ENCODE results near the gene CNTRL.

The CNTRL gene

DNA sequence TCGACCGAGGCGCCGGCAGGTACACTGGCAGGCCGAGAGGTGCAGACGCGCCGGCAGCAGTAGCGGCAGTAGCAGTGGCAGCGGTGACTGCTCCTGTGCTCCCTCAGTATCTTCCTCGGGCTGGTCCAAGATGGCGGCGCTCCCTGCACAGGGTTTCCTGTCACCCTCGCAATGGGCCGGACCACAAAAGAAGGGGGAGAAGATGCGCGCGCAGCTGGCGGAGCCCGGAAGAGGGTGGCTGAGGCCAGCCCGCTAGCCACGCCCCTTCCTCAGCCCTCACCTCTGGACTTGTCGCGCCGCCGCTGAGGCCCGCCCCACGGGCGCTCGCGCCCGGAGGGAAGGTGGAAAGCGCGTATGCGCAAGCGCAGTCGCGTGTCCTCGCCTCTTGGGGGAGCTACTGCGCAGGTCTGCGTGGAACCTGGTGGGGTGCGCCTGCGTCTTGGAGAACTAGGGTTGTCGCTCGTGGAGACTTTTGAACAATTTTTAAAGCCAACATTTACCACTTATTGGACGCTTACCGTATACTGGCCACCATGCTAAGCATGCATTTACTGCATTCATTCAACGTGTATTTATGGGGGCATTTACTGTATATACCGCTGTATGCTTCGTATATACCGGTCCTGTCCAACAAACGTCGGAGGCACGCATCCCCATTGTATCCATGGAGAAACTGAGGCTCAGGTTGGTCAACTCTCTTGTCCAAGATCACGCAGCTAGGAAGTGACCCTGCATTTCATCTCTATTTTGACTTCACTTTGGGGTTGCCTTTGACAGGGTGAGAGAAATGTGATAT, 127.2 kb downstream of the CNTRL start, which contains the start of gene RAB14:
TSS of gene RAB14 (minus strand) at position 132 of the 796 bp plus-strand sequence. CDS start 8,457 bp downstream, outside the sequence.
- DNase-seq (ENCODE audit: low spot score), result peak; percentile 100

GRCh38 chr9:121204121-121204520, 129.4 kb downstream of the CNTRL start:
- no peak for DNase-seq (ENCODE audit: low spot score)

DNA sequence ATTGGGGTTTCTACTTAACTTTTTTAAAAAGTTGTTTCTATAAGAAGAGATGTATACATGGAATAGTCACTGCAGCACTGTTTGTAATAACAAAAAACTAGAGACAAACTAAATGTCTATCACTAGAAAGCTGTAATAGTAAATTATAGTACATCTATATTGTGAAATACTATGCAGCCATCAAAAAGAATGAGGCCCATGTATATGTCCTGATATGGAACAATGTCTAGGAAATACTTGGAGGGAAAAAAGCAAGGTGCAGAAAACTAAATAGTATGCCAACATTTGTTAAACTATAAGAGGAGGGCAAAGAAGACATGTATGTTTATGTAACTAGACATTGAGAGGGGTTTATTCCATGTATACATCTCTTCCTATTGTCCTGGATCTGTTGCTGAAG, 129.9 kb downstream of the CNTRL start:
- no peak for DNase-seq (ENCODE audit: low spot score)

DNA sequence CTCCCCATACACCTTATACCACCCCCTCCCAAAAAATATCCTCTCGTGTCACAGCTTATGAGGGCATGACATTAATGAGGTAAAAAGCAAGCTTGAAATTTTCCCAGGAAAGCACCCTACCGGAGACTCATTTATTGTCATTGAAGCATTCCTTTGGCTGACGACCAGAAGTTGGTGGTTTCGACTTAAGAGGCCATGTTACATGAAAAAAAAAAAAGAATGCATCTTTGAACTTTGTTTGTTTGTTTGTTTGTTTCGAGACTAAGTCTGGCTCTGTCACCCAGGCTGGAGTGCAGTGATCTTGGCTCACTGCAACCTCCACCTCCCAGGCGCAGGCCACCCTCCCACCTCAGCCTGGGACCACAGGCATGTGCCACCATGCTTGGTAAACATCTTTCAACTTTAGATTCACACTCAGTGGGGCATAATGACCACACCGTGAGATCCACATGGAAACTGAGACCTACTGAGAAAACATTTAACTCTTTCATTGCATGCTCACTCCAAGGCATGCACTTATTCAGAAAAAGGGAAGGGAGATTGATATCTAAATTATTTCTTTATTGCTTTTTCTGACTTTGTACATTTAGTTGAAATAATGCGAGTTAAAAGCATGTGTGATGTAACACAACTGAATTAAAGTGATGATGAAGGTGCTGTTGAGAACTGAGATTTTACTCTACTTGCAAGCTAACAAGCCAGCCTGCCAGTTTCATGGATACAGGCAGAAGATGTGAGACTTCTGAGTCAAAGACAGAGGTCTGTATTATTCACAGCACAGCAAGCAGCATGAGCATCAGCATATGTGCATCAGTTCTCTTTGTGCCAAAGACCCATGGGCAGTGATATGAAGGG, 132.0 kb downstream of the CNTRL start:
- no peak for DNase-seq (ENCODE audit: low spot score)

GRCh38 chr9:121207371-121207940, 132.7 kb downstream of the CNTRL start:
- DNase-seq (ENCODE audit: low spot score), result no peak

DNA sequence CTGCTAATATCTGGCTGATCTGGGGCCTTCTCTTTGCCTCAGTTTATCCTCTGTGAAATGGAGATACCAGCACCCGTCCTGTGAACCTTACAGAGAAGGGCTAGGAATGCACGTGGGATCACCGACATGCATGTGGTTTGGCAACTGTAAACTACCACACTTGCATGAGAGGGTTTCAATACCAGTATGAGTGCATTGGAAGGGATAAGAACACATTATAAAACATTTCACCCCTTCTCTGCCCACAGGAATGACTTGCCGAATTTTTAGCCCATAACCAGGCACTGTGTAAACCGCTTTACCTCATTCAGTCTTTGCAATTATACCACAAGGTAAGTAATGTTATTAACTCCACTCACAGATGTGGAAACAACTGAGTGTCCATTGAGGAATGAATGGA, 135.8 kb downstream of the CNTRL start:
- DNase-seq (ENCODE audit: low spot score), result no peak

GRCh38 chr9:121213136-121213806, 138.5 kb downstream of the CNTRL start:
- DNase-seq (ENCODE audit: low spot score), result peak; percentile 85

- DNase-seq (ENCODE audit: low spot score), result no peak
Measured at GRCh38 chr9:121214005-121214404, 139.2 kb downstream of the CNTRL start.

GRCh38 chr9:121216271-121216805, 141.6 kb downstream of the CNTRL start:
- DNase-seq (ENCODE audit: low spot score), result no peak

DNA sequence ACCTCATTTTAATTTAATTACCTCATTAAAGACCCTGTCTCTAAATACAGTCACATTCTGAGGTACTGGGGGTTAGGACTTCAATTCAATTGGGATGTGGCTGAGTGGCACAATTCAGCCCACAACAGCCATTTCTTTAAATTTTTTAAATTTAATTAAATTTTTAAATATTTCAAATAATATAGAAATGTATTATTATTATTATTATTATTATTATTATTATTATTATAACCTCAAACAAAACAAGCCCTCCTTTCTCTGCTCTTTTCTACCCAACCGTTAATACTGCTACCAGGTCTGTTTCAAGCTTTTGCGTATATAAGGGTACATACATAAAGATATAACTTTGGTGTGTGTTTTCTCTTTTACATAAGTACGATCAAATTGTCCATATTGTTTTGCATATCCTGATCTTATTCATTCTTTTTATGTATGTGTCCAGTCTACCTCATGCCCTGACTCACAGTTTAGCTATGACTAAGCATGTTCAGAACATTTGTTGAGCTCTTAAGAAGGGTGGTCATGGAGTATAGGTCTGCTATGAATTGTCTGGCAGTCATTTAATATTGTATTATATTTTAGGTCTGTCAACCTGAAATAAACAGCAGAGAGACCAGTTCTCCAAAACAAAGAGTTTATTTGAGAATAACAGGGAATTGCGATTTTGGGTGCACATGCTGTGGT, 143.0 kb downstream of the CNTRL start:
- no peak for DNase-seq (ENCODE audit: low spot score)

- no peak for DNase-seq (ENCODE audit: low spot score)
Measured at GRCh38 chr9:121218357-121219027, 143.7 kb downstream of the CNTRL start.

DNA sequence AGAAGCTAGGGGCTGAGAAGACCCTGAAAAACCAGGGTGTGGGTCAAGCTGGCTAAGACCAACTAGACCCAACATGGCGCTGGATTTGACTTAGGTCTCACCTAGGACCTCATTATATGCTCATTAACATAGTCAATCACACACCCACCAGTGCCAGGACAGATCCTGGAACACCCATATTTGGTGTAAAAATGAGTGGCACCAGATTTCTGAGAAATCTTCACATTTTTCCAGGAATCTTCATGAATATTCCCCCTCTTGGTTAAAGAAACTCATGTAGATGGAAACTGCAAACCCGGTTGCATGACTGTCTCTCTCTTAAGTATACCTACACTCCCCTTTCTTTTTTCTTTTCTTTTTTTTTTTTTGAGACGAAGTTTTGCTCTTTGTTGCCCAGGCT, 144.8 kb downstream of the CNTRL start:
- no peak for DNase-seq (ENCODE audit: low spot score)

DNA sequence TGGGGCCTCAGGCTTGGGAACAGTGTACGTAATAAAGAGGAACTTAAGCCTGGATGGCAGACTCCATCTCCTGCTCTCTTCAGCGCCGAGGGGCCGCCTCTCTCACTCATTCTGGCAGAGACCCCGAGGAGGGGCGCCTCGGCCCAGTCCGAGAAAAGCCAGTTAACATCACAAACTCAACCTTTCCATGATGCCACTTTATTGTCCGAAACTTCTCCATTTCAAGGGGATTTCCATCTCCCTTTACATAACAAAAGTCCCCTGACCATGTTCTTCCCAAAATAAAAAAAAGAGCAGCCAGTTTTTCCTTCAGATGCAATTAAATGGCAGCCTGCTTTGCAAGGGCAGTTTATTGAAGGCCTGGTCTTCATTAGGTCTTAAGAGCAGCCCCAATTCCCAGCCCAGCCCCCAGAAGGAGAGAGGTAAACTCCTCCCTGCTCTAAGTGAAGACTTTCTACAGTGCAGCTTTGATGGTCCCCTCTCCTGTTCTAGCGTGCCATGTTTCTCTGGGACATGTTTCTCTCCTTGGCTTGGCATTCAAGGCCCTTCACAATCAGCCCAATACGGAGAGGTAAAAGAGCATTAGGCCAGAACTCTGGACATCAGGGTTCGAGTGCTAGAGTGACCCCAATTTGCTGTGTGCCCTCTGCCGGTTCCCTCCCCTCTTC, 146.4 kb downstream of the CNTRL start:
- no peak for DNase-seq (ENCODE audit: low spot score)

- no peak for DNase-seq (ENCODE audit: low spot score)
Measured at GRCh38 chr9:121221664-121222055, 146.9 kb downstream of the CNTRL start.

DNA sequence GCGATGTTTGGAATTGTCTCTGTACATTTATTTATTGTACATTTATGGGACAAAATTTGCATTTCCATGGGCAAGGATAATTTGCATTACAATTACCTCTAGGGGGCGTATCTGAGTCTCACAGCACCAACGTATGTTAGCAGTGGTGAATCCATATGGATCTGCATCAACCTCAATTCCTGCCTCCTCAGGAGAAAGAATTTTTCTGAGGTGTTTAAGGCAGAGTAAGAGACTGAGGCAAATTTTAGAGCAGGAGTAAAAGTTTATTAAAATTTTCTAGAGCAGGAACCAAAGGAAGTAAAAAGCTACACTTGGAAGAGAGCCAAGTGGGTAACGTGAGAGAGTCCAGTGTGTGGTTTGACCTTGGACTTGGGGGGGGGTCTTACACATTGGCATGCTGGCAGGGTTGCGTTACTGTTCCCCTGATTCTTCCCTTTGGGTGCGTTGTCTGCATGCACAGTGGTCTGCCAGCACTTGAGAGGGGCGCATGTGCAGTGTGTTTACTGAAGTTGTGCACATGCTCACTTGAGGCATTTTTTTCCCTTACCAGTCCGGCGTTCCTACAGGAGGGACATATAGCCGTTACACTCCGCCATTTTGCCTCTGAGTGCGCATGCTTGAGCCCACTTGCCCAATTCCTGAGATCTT, 147.9 kb downstream of the CNTRL start:
- peak; percentile 63 for DNase-seq (ENCODE audit: low spot score)

DNA sequence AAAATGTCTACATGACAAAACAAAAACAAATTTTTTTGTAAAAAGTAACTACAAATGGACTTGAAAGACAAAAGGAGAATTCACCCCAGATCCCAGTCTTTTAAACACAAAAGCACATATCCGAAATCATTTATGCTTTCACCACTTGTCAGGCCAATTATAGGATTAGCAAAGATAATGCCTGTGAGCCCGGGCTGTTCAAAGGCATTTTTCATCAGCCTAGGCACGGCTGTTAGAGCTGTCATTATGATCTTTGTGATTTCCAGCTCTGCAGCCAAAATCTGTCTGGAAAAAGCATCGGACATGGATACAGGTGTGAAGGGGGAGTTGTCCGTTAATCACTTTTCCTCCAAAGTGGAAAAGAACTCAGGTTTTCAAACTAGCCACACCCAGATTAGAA, 150.5 kb downstream of the CNTRL start:
- no peak for DNase-seq (ENCODE audit: low spot score)

DNA sequence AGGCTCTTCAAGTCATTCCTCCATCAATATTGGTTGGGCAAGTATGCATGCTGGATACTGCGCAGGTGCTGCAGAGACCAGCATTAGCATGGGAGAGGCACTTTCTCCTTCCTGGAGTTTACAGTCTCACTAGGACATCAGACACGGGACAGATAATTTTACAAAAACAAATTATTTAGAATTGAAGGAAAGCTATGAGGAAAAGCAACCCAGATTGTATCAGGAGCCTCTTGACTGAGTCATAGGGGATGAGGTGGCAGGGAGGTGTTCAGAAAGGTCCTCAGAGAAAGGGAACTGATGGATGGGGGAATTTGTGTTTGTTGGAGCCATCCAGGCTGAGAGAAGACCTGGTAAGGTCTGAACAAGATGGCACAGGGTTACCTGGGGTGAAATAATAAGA, 151.4 kb downstream of the CNTRL start:
- DNase-seq (ENCODE audit: low spot score), result no peak
